Astrocyte of the cerebellum (primary cell): ENCODE results near the gene PROSER2.

Source experiments
- DNase-seq: peaks from one replicate; pipeline ENCODE4 v3.0.0-alpha.2; 2011; ENCODE audit warnings: low read depth
- H3K4me3 ChIP-seq: 2 replicates; pipeline ENCODE4 v1.5.1; 2011; ENCODE audit warnings: mild to moderate bottlenecking, low read depth, low read length, moderate library complexity
- CTCF ChIP-seq: IDR thresholded peaks from 2 replicates; pipeline ENCODE4 v1.5.1; 2012; ENCODE audit warnings: low read length, low read depth, moderate library complexity, mild to moderate bottlenecking; ENCODE audit errors: missing control alignments
- in situ Hi-C: cut with HindIII; loops from 2 replicates; pipeline ENCODE4 v1.10.0; 2017; ENCODE audit warnings: low sequenced_read_pairs

The PROSER2 gene

GRCh38 chr10:11864727-11865126 is 41.6 kb downstream of the PROSER2 start:
- DNase-seq, result no peak
- no peak for TF ChIP-seq CTCF
- in situ Hi-C loops, result no loop called here
- H3K4me3 ChIP-seq, result no peak overlapping the region

- no peak for TF ChIP-seq CTCF
- H3K4me3 ChIP-seq, result no peak overlapping the region
- in situ Hi-C loops, result no loop called here
- DNase-seq, result no peak
Measured at GRCh38 chr10:11865561-11865960, 42.4 kb downstream of the PROSER2 start.

GRCh38 chr10:11866199-11866925 is 43.2 kb downstream of the PROSER2 start:
- no peak for DNase-seq
- no peak for TF ChIP-seq CTCF
- no peak overlapping the region for H3K4me3 ChIP-seq
- in situ Hi-C loops, result no loop called here

- H3K4me3 ChIP-seq, result no peak overlapping the region
- no peak for TF ChIP-seq CTCF
- DNase-seq, result no peak
- in situ Hi-C loops, result no loop called here
Measured at GRCh38 chr10:11869219-11869618, 46.1 kb downstream of the PROSER2 start.

GRCh38 chr10:11869743-11870460 is 46.7 kb downstream of the PROSER2 start:
- no peak for DNase-seq
- in situ Hi-C loops, result loop anchor here (5.0 kb wide), 1 partner anchor 48 kb away; the partner anchor contains the start of gene PROSER2
- peak overlapping the region; percentile 11 for H3K4me3 ChIP-seq
- no peak for TF ChIP-seq CTCF

GRCh38 chr10:11870461-11870780 is 47.3 kb downstream of the PROSER2 start:
- no peak for TF ChIP-seq CTCF
- DNase-seq, result no peak
- in situ Hi-C loops, result loop anchor here (5.0 kb wide), 1 partner anchor 48 kb away; the partner anchor contains the start of gene PROSER2
- H3K4me3 ChIP-seq, result peak overlapping the region; percentile 11
